Tibial nerve (tissue), 4 donors: ENCODE results near the gene BIN2.

Source experiments
- CTCF ChIP-seq, 5 experiments: fragments of 200-600 bp in 3 of 5; fragments of 450-650 bp in 2 of 5; sonication (generic) in 3 of 5; IDR thresholded peaks; one replicate each; pipeline ENCODE4 v1.5.1; 2016 to 2019; ENCODE audit warnings: antibody characterized with exemption in 5 of 5, mild to moderate bottlenecking in 3 of 5, moderate library complexity in 2 of 5
- EP300 ChIP-seq, 2 donors: sonication (generic); formaldehyde crosslinking; IDR thresholded peaks; one replicate each; pipeline ENCODE4 v1.6.1; 2017; ENCODE audit warnings: antibody characterized with exemption in 2 of 2, mild to moderate bottlenecking in 1 of 2
- POLR2A ChIP-seq, 2 donors: fragments of 450-650 bp; IDR thresholded peaks; one replicate each; pipeline ENCODE4 v1.6.1; 2017; ENCODE audit warnings: antibody characterized with exemption in 2 of 2, mild to moderate bottlenecking in 2 of 2, moderate library complexity in 2 of 2

- no peak for TF ChIP-seq CTCF (IDR thresholded peaks at IDR 0.05)
- no peak for TF ChIP-seq POLR2A (IDR thresholded peaks at IDR 0.05)
- no peak for TF ChIP-seq EP300 (IDR thresholded peaks at IDR 0.05)
Measured at GRCh38 chr12:51358496-51358895, 34.5 kb upstream of the BIN2 start.
